B cell (primary cell): ENCODE results near the gene CNBP. TPM values are rescaled to one million over a fixed set of nuclear protein-coding genes. Genes with fewer than 3 reads are reported as not detected.

Experiments used
- ATAC-seq: fragments of 200-7000 bp; cut with Tn5 transposase; one replicate; pipeline ENCODE4 v1.10.0; 2021; ENCODE audit warnings: low read depth, mild to moderate bottlenecking, moderate number of reproducible peaks, moderate library complexity
- CTCF ChIA-PET: fragments of 350-600 bp; sonication (Branson Sonifier 250); formaldehyde crosslinking; loops from one replicate; lab custom pipeline; 2021; ENCODE audit warnings: antibody characterized with exemption, inconsistent platforms; lab: Charles Lee
- POLR2A ChIA-PET: fragments of 350-600 bp; sonication (Branson Sonifier 250); formaldehyde crosslinking; loops from one replicate; lab custom pipeline; 2021; ENCODE audit warnings: antibody characterized with exemption; lab: Charles Lee
- DNase-seq: peaks from one replicate; pipeline ENCODE4 v3.0.0; 2013
- H2AFZ ChIP-seq: 2 replicates; pipeline ENCODE4 v1.6.1; 2012; ENCODE audit warnings: mild to moderate bottlenecking, low read depth, low read length; ENCODE audit not compliant: insufficient read depth, poor library complexity, severe bottlenecking
- H3K27ac ChIP-seq, 2 donors: 1 replicate in 1 of 2; 2 replicates in 1 of 2; pipeline ENCODE4 v1.5.1; 2012 to 2013; ENCODE audit warnings: low read length in 2 of 2, mild to moderate bottlenecking in 2 of 2, moderate library complexity in 1 of 2
- H3K27me3 ChIP-seq, 4 experiments: fragments of 200-600 bp in 1 of 4; sonication (generic) in 1 of 4; replicated peaks in 1 of 4; 1 replicate in 2 of 4; 2 replicates in 2 of 4; pipeline versions ENCODE4 v1.6.1 to v1.7.0; 2013 to 2016; ENCODE audit warnings: low read length in 3 of 4, mild to moderate bottlenecking in 2 of 4, mixed read lengths in 1 of 4, moderate library complexity in 1 of 4; ENCODE audit not compliant: insufficient read depth in 4 of 4, control insufficient read depth in 3 of 4; ENCODE audit errors: control extremely low read depth in 1 of 4
- H3K36me3 ChIP-seq, 2 experiments: replicated peaks in 1 of 2; 1 replicate in 1 of 2; 2 replicates in 1 of 2; pipeline versions ENCODE4 v1.6.1 to v1.7.1; 2013; ENCODE audit warnings: low read length in 1 of 2; ENCODE audit not compliant: insufficient read depth in 2 of 2, control insufficient read depth in 1 of 2; ENCODE audit errors: control extremely low read depth in 1 of 2, extremely low read depth in 1 of 2
- H3K4me1 ChIP-seq, 2 donors: fragments of 200-600 bp in 1 of 2; sonication (generic) in 1 of 2; 1 replicate in 1 of 2; 2 replicates in 1 of 2; pipeline versions ENCODE4 v1.5.1 to v1.6.1; 2013 to 2017; ENCODE audit warnings: low read length in 2 of 2; ENCODE audit not compliant: control insufficient read depth in 2 of 2, insufficient read depth in 2 of 2
- H3K4me2 ChIP-seq: replicated peaks from 2 replicates; pipeline ENCODE3; 2012; ENCODE audit warnings: mild to moderate bottlenecking, low read depth, low read length; ENCODE audit not compliant: poor library complexity, severe bottlenecking
- H3K4me3 ChIP-seq, 5 experiments: fragments of 200-600 bp in 1 of 5; sonication (generic) in 1 of 5; 1 replicate in 3 of 5; 2 replicates in 2 of 5; pipeline versions ENCODE4 v1.5.1 to v1.7.0; 2011 to 2016; ENCODE audit warnings: low read length in 4 of 5, mild to moderate bottlenecking in 4 of 5, low read depth in 2 of 5, control low read depth in 1 of 5, moderate library complexity in 1 of 5; ENCODE audit not compliant: insufficient read depth in 1 of 5; ENCODE audit errors: control extremely low read depth in 1 of 5, extremely low read depth in 1 of 5
- H3K79me2 ChIP-seq: fragments of 200-600 bp; sonication (generic); one replicate; pipeline ENCODE4 v1.6.0; 2016; ENCODE audit warnings: low read length; ENCODE audit not compliant: control insufficient read depth, insufficient read depth
- H3K9ac ChIP-seq: fragments of 200-600 bp; sonication (generic); 2 replicates; pipeline ENCODE4 v1.6.1; 2017; ENCODE audit warnings: mild to moderate bottlenecking, low read length, moderate library complexity
- H3K9me3 ChIP-seq, 3 donors: one replicate each; pipeline versions ENCODE4 v1.6.1 to v1.7.1; 2013; ENCODE audit warnings: low read length in 2 of 3; ENCODE audit not compliant: control insufficient read depth in 2 of 3, insufficient read depth in 1 of 3; ENCODE audit errors: control extremely low read depth in 1 of 3
- H4K20me1 ChIP-seq: 2 replicates; pipeline ENCODE4 v1.6.0; 2012; ENCODE audit warnings: mild to moderate bottlenecking, low read length; ENCODE audit not compliant: insufficient read depth, control insufficient read depth, poor library complexity, severe bottlenecking
- H3K27ac Mint-ChIP-seq: one replicate; pipeline ENCODE4 v1.8.0; 2021; ENCODE audit warnings: mixed read lengths
- H3K27me3 Mint-ChIP-seq: one replicate; pipeline ENCODE4 v1.8.0; 2021; ENCODE audit warnings: mixed read lengths
- H3K4me1 Mint-ChIP-seq: one replicate; pipeline ENCODE4 v1.8.0; 2021; ENCODE audit warnings: mixed read lengths
- H3K4me3 Mint-ChIP-seq: one replicate; pipeline ENCODE4 v1.8.0; 2021; ENCODE audit warnings: mixed read lengths
- H3K9me3 Mint-ChIP-seq: one replicate; pipeline ENCODE4 v1.8.0; 2022; ENCODE audit warnings: mixed read lengths; ENCODE audit not compliant: insufficient read depth
- CTCF ChIP-seq: fragments of 200-600 bp; IDR thresholded peaks from one replicate; pipeline ENCODE4 v1.8.0; 2022; ENCODE audit warnings: antibody characterized with exemption, mild to moderate bottlenecking
- EZH2 ChIP-seq: IDR thresholded peaks from 2 replicates; pipeline ENCODE4 v1.6.1; 2012; ENCODE audit warnings: borderline replicate concordance, low read depth, mild to moderate bottlenecking, moderate library complexity, low read length; ENCODE audit not compliant: insufficient read depth, poor library complexity, severe bottlenecking
- WGBS: methylation state at CpG from one replicate; pipeline ENCODE4 v1.1.5; 2013; ENCODE audit warnings: missing lambda C conversion rate; ENCODE audit not compliant: insufficient coverage; 5-methylcytosine and 5-hydroxymethylcytosine counted together
- intact Hi-C: fragments of 100-400 bp; cut with micrococcal nuclease; formaldehyde crosslinking; loops from one replicate; pipeline ENCODE4 v1.10.0; 2022
- polyA plus RNA-seq: library from polyadenylated mRNA; depleted of rRNA; stranded (reverse); fragments of >200 nt; gene quantifications from 2 replicates; pipeline ENCODE4 v1.2.3, GENCODE V29; 2012
- total RNA-seq, 2 donors: library from RNA; stranded (reverse); fragments of 120-200 nt in 1 of 2; gene quantifications; 1 replicate in 1 of 2; 2 replicates in 1 of 2; pipeline versions ENCODE4 v1.2.3 to v1.2.4, GENCODE V29; 2013 to 2022

The CNBP gene
- total and polyA plus RNA-seq, 2 donors (not counting 1 experiment from before 2014, with no cell fraction given): 167 to 304 TPM

GRCh38 chr3:129207479-129207878 is 23.8 kb upstream of the CNBP start:
- H3K9ac ChIP-seq: no peak overlapping the region
- H3K4me2 ChIP-seq: no peak overlapping the region
- Mint-ChIP-seq H3K9me3 (no peaks in the 10 kb centered on the region), H3K27ac (no peak overlapping the region), H3K27me3 (peaks cover 4% of the 10 kb centered on the region), H3K4me3 (no peak overlapping the region), H3K4me1 (no peaks in the 10 kb centered on the region)
- ATAC-seq (no peak), DNase-seq (no peak)
- POLR2A ChIA-PET: no interaction called here
- TF ChIP-seq EZH2: no peak
- no peaks in the 10 kb centered on the region for H3K9me3 ChIP-seq
- 100% methylated on average over 2 of the region's 4 CpGs for WGBS
- H3K4me3 ChIP-seq: no peak overlapping the region
- H2AFZ ChIP-seq: no peak overlapping the region
- CTCF ChIA-PET: no interaction called here
- H4K20me1 ChIP-seq: no peaks in the 10 kb centered on the region
- H3K27ac ChIP-seq: no peak overlapping the region
- H3K4me1 ChIP-seq: no peaks in the 10 kb centered on the region
- intact Hi-C loops: no loop called here
- no peaks in the 10 kb centered on the region for H3K36me3 ChIP-seq
- no peaks in the 10 kb centered on the region for H3K27me3 ChIP-seq
- H3K79me2 ChIP-seq: no peaks in the 10 kb centered on the region

GRCh38 chr3:129205109-129205832 is 21.6 kb upstream of the CNBP start:
- Histone ChIP-seq H3K27me3 (no peaks in the 10 kb centered on the region), H3K4me3 (no peak overlapping the region), H2AFZ (no peak overlapping the region), H3K4me2 (no peak overlapping the region), H3K36me3 (no peaks in the 10 kb centered on the region), H3K27ac (no peak overlapping the region), H3K4me1 (no peaks in the 10 kb centered on the region), H3K9me3 (no peaks in the 10 kb centered on the region), H3K9ac (no peak overlapping the region), H3K79me2 (no peaks in the 10 kb centered on the region), H4K20me1 (no peaks in the 10 kb centered on the region)
- POLR2A ChIA-PET: interaction anchor here (0.7 kb wide), 1 partner anchor 19 kb away, joined by 3 read pairs; no protein-coding TSS in a partner anchor
- Mint-ChIP-seq H3K27ac (no peak overlapping the region), H3K4me1 (no peaks in the 10 kb centered on the region), H3K9me3 (no peaks in the 10 kb centered on the region), H3K4me3 (no peak overlapping the region), H3K27me3 (peaks cover 2% of the 10 kb centered on the region)
- TF ChIP-seq EZH2 (no peak), CTCF (no peak)
- CTCF ChIA-PET: interaction anchor here (1.0 kb wide), 1 partner anchor 235 kb away, joined by 3 read pairs; no protein-coding TSS in a partner anchor
- no peak for DNase-seq
- WGBS: 94% methylated on average over 7 of the region's 8 CpGs
- ATAC-seq: no peak
- intact Hi-C loops: no loop called here
